Measurements from ENCODE around the gene DDX25. TPM values are rescaled to one million over a fixed set of nuclear protein-coding genes. Genes with fewer than 3 reads are reported as not detected.

Gene DDX25
- total and polyA plus RNA-seq, 9 of the 15 experiments (the other 6 are each of a cell fraction or from before 2014, with no cell fraction given): not detected

GRCh38 chr11:125890447-125891100, 13.7 kb upstream of the DDX25 start (continued):
- TF ChIP-seq, protein P1, sequence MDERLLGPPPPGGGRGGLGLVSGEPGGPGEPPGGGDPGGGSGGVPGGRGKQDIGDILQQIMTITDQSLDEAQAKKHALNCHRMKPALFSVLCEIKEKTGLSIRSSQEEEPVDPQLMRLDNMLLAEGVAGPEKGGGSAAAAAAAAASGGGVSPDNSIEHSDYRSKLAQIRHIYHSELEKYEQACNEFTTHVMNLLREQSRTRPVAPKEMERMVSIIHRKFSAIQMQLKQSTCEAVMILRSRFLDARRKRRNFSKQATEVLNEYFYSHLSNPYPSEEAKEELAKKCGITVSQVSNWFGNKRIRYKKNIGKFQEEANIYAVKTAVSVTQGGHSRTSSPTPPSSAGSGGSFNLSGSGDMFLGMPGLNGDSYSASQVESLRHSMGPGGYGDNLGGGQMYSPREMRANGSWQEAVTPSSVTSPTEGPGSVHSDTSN (CRISPR knock-in tag; IDR thresholded peaks at IDR 0.05; ENCODE audit: low read depth): no peak
- TF ChIP-seq, protein P1 (tag; conservative IDR thresholded peaks at IDR 0.05; ENCODE audit: low read depth): peak; percentile 43; the same call in 1 of the 2 replicates
- peak; percentile 43; the same call in 1 of the 2 replicates for TF ChIP-seq GATAD2B (IDR thresholded peaks at IDR 0.05; ENCODE audit: borderline replicate concordance)
- TF ChIP-seq MAFK (IDR thresholded peaks at IDR 0.05; ENCODE audit: low read length): peak; percentile 67; the same call in 1 of the 2 replicates
- no peak for TF ChIP-seq MXD1 (CRISPR knock-in tag; IDR thresholded peaks at IDR 0.05; ENCODE audit: borderline replicate concordance, poor library complexity, severe bottlenecking)
- peak; percentile 86 for TF ChIP-seq HMBOX1 (IDR thresholded peaks at IDR 0.05)
- TF ChIP-seq CBFA2T3 (IDR thresholded peaks at IDR 0.05): peak; percentile 32; the same call in 1 of the 2 replicates
- TF ChIP-seq TAF7 (tag; IDR thresholded peaks at IDR 0.05): no peak
- TF ChIP-seq C11orf30 (IDR thresholded peaks at IDR 0.05; ENCODE audit: low read depth): peak; percentile 89
- no peak for TF ChIP-seq ZNF830 (CRISPR knock-in tag; IDR thresholded peaks at IDR 0.05)
- TF ChIP-seq TRIM24 (IDR thresholded peaks at IDR 0.05): no peak
- no peak for TF ChIP-seq COPS2 (conservative IDR thresholded peaks at IDR 0.05)
- TF ChIP-seq EP400 (IDR thresholded peaks at IDR 0.05): peak; percentile 23; the same call in 1 of the 2 replicates
- no peak for TF ChIP-seq PRPF4 (IDR thresholded peaks at IDR 0.05; ENCODE audit: insufficient read depth, low read depth, low read length, poor library complexity, severe bottlenecking)
- TF ChIP-seq, protein P2, sequence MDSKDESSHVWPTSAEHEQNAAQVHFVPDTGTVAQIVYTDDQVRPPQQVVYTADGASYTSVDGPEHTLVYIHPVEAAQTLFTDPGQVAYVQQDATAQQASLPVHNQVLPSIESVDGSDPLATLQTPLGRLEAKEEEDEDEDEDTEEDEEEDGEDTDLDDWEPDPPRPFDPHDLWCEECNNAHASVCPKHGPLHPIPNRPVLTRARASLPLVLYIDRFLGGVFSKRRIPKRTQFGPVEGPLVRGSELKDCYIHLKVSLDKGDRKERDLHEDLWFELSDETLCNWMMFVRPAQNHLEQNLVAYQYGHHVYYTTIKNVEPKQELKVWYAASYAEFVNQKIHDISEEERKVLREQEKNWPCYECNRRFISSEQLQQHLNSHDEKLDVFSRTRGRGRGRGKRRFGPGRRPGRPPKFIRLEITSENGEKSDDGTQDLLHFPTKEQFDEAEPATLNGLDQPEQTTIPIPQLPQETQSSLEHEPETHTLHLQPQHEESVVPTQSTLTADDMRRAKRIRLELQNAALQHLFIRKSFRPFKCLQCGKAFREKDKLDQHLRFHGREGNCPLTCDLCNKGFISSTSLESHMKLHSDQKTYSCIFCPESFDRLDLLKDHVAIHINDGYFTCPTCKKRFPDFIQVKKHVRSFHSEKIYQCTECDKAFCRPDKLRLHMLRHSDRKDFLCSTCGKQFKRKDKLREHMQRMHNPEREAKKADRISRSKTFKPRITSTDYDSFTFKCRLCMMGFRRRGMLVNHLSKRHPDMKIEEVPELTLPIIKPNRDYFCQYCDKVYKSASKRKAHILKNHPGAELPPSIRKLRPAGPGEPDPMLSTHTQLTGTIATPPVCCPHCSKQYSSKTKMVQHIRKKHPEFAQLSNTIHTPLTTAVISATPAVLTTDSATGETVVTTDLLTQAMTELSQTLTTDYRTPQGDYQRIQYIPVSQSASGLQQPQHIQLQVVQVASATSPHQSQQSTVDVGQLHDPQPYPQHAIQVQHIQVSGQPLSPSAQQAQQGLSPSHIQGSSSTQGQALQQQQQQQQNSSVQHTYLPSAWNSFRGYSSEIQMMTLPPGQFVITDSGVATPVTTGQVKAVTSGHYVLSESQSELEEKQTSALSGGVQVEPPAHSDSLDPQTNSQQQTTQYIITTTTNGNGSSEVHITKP (IDR thresholded peaks at IDR 0.05; ENCODE audit: partially characterized antibody): peak; percentile 25
- TF ChIP-seq ARNT (IDR thresholded peaks at IDR 0.05): 0 out of 4 replicates have a peak, but pooled peaks of 1 of the 2 experiments have one; percentile 50
- TF ChIP-seq E2F1 (CRISPR knock-in tag; IDR thresholded peaks at IDR 0.05): no peak
- no peak for TF ChIP-seq CREBBP (IDR thresholded peaks at IDR 0.05; ENCODE audit: low read depth, low read length)
- TF ChIP-seq MEIS2 (IDR thresholded peaks at IDR 0.05; ENCODE audit: partially characterized antibody): peak; percentile 73

Measured in K562 (cell line).